ENCODE data around the gene IPO5. TPM values are rescaled to one million over a fixed set of nuclear protein-coding genes. Genes with fewer than 3 reads are reported as not detected.

The IPO5 gene
- total and polyA plus RNA-seq, 2 of the 8 experiments (the other 6 are each of a cell fraction or from before 2014, with no cell fraction given): 143 to 410 TPM

GRCh38 chr13:97945342-97945741, 8.1 kb upstream of the IPO5 start:
- Histone ChIP-seq H3K14ac (ENCODE audit: insufficient read length) (no peak overlapping the region), H3K23me2 (ENCODE audit: low read depth, low read length) (no peaks in the 10 kb centered on the region), H4K8ac (ENCODE audit: extremely low read depth, insufficient read depth, low read length) (no peak overlapping the region), H3K27me3 (replicated peaks in 1 of 4; ENCODE audit: control insufficient read depth in 3 of 4, extremely low read depth in 1 of 4, insufficient read depth in 3 of 4, low read length in 3 of 4) (no peaks in the 10 kb centered on the region), H3K79me1 (ENCODE audit: low read depth, low read length) (no peaks in the 10 kb centered on the region), H3K4me2 (ENCODE audit: insufficient read depth in 1 of 2, low read depth in 2 of 2, low read length in 2 of 2) (no peak overlapping the region), H2BK15ac (ENCODE audit: low read length) (no peak overlapping the region), H2AK5ac (ENCODE audit: low read depth, low read length) (no peak overlapping the region), H3K56ac (replicated peaks; ENCODE audit: insufficient read length, low read depth, low read length) (no peak overlapping the region), H3K27ac (ENCODE audit: low read depth, low read length) (no peak overlapping the region), H2BK12ac (ENCODE audit: low read depth, low read length) (no peak overlapping the region), H4K5ac (ENCODE audit: insufficient read length, low read depth, low read length) (no peak overlapping the region), H3K18ac (ENCODE audit: extremely low read depth, low read length) (no peak overlapping the region), H4K91ac (replicated peaks; ENCODE audit: insufficient read length, low read length) (no peak overlapping the region), H2BK20ac (ENCODE audit: low read length) (no peak overlapping the region), H3K4ac (replicated peaks; ENCODE audit: insufficient read length, low read depth, low read length) (no peak overlapping the region), H2AFZ (ENCODE audit: low read length) (no peak overlapping the region), H2BK120ac (replicated peaks; ENCODE audit: low read depth, low read length) (no peak overlapping the region), H4K20me1 (replicated peaks in 1 of 2; ENCODE audit: control insufficient read depth in 1 of 2, insufficient read depth in 2 of 2, low read length in 2 of 2) (no peaks in the 10 kb centered on the region), H3K36me3 (ENCODE audit: control insufficient read depth in 2 of 4, insufficient read depth in 4 of 4, low read length in 3 of 4) (no peaks in the 10 kb centered on the region), H3K79me2 (ENCODE audit: control insufficient read depth in 1 of 2, insufficient read depth in 2 of 2, low read length in 2 of 2) (no peaks in the 10 kb centered on the region), H3K4me1 (replicated peaks in 1 of 4; ENCODE audit: control insufficient read depth in 3 of 4, insufficient read depth in 4 of 4, low read length in 3 of 4) (no peaks in the 10 kb centered on the region), H2BK5ac (ENCODE audit: low read depth, low read length) (no peak overlapping the region), H3K4me3 (ENCODE audit: extremely low read depth in 1 of 4, insufficient read depth in 2 of 4, low read depth in 3 of 4, low read length in 4 of 4) (no peak overlapping the region), H3K23ac (ENCODE audit: insufficient read length) (no peak overlapping the region), H3K9ac (replicated peaks in 1 of 4; ENCODE audit: extremely low read depth in 1 of 4, low read depth in 3 of 4, low read length in 3 of 4) (no peak overlapping the region), H3K9me3 (ENCODE audit: insufficient read depth in 2 of 2, low read depth in 1 of 2, low read length in 1 of 2) (peaks cover 0 to 1% of the 10 kb centered on the region in 2 experiments; a peak in 1 of 4 replicates)
- ChIA-PET CTCF (ENCODE audit: partially characterized antibody) (interaction anchor here (0.5 kb wide), 1 partner anchor 75 kb away, joined by 4 read pairs; no protein-coding TSS in a partner anchor), POLR2A (ENCODE audit: partially characterized antibody) (interaction anchor here (1.4 kb wide), 1 partner anchor 33 kb away, joined by 3 read pairs; no protein-coding TSS in a partner anchor)
- FAIRE-seq (no peak), DNase-seq (ENCODE audit: low read depth in 1 of 2, low spot score in 2 of 2) (no peak)
- TF ChIP-seq NRF1 (IDR thresholded peaks at IDR 0.05; ENCODE audit: low read depth, low read length) (no peak), KDM5A (IDR thresholded peaks at IDR 0.05; ENCODE audit: low read length) (no peak), RBBP5 (IDR thresholded peaks at IDR 0.05; ENCODE audit: borderline replicate concordance, low read depth, low read length) (no peak), ATF3 (IDR thresholded peaks at IDR 0.05; ENCODE audit: insufficient read depth, low read depth, low read length) (no peak), JUND (IDR thresholded peaks at IDR 0.05; ENCODE audit: low read length) (no peak), HDAC2 (IDR thresholded peaks at IDR 0.05; ENCODE audit: borderline replicate concordance in 1 of 2, low read depth in 2 of 2, low read length in 2 of 2) (no peak), CHD2 (IDR thresholded peaks at IDR 0.05; ENCODE audit: low read length) (no peak), ASH2L (IDR thresholded peaks at IDR 0.05; ENCODE audit: low read length) (no peak), KDM4A (IDR thresholded peaks at IDR 0.05; ENCODE audit: low read depth, low read length, severe bottlenecking) (no peak)
